MM.1S (cell line): Measurements from ENCODE around the gene SRSF3.

Experiments
- CTCF ChIP-seq: fragments of 300-600 bp; sonication (generic); IDR thresholded peaks from 2 replicates; pipeline ENCODE4 v1.5.1; 2016; ENCODE audit warnings: antibody characterized with exemption, low read length, mixed read lengths
- EZH2 ChIP-seq: fragments of 300-600 bp; sonication (generic); optimal IDR thresholded peaks from 2 replicates; pipeline ENCODE3; 2017; ENCODE audit warnings: low read depth, mild to moderate bottlenecking, antibody characterized with exemption, low read length, mixed read lengths

- no peak for TF ChIP-seq CTCF
- no peak for TF ChIP-seq EZH2
Measured at GRCh38 chr6:36633370-36633769, 39.2 kb downstream of the SRSF3 start.
